HG03159 (cell line): Measurements from ENCODE around the gene EFNB2.

Experiments used
- ATAC-seq: cut with Tn5 transposase; IDR thresholded peaks from one replicate; pipeline ENCODE4 v1.9.1; 2021; ENCODE audit warnings: mild to moderate bottlenecking, moderate library complexity; ENCODE audit not compliant: unreplicated experiment

Gene EFNB2

DNA sequence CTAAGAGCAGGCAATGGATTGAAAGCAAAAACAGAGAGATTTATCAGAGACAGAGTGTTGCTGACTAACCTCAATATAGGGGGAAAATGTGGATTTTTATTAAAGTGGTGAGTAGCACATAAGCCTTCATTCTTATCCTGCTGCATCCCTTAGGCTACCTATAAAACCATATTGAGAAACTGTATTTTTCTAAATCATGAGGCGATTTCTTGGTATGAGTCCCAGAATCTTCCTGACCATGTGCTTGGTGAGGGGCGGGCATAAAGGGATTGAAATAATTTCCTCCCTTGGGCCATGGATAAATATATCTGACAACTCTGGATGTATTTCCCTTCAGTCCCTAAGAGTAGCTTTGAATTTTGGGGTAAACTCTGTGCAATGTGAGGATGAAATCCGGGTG lies 72.8 kb downstream of the EFNB2 start:
- ATAC-seq = no peak

DNA sequence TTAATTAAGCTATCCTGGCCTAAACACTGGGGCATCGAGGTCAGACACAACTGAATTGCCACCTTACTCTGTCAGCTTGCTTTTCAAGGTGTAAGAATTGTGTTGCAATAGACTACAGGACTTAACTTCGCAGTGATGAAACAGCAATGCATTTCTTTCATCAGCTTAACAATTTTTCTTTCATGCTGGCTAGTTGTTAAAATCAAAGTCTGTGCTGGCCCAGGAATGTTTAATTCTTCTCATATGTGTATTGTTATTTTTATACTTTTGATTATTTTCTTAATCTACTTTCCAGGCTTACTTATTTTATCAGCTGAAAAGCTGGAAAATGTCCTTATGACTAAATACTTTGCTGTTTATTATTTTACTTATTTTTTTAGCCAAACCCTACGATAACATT lies 79.7 kb downstream of the EFNB2 start:
- no peak for ATAC-seq

DNA sequence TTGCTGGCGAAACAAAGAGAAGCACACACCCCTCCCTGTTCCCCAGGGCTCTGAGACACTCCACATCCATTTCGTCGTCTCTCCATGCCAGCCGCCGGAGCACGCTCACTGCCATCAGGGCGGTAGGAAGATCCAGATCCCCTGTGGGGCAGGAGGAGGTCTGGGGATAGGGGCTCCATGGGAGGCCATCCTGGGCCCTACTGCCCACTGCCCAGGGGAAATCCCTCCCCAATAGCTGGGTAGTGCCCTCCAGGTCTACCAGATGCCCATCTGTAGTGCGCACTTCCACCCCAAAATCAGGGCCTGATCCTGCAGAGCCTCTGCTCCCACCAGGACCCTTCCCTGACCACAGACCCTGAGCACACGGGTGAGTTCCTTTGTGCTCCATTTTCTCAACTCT lies 80.3 kb downstream of the EFNB2 start:
- no peak for ATAC-seq

DNA sequence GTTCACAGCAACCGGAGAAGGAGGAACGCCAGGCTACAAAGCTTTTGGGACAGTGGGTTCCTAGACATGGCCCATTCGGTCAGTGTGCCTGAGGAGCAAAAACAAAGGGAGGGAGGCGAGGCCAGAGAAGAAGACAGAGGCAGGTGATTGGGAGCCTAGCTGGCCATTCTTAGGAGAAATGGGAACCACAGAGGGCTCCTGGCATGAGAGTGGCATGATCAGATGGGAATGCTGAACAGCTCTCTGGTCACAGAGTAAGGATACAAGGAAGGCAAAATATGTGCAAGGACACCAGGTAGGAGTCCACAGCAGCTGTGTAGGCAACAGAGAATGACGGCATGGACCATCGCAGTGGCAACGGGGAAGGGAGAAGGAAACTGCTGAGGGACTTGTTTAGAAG lies 82.4 kb downstream of the EFNB2 start:
- no peak for ATAC-seq

GRCh38 chr13:106450991-106451390 lies 84.5 kb downstream of the EFNB2 start:
- no peak for ATAC-seq

DNA sequence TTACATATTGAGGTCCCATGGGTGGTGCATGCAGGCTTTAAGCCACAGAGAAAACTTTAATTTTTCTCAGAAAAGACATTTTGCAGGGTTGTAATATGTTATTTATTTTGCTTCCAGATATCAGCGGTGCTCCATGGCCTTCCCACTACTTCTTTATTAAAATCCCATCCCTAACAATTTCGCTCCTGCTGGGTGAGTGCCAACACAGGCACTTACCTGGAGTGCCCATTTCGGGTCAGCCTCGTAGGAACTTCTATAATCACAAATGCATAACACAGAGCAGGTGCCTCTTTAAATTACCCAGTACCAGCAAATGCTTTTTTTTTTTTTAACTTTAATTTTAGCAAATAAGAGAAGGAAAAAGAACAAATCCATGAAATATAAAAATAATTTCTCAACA lies 86.4 kb downstream of the EFNB2 start:
- no peak for ATAC-seq

- no peak for ATAC-seq
Measured at GRCh38 chr13:106445996-106446395, 89.5 kb downstream of the EFNB2 start.

DNA sequence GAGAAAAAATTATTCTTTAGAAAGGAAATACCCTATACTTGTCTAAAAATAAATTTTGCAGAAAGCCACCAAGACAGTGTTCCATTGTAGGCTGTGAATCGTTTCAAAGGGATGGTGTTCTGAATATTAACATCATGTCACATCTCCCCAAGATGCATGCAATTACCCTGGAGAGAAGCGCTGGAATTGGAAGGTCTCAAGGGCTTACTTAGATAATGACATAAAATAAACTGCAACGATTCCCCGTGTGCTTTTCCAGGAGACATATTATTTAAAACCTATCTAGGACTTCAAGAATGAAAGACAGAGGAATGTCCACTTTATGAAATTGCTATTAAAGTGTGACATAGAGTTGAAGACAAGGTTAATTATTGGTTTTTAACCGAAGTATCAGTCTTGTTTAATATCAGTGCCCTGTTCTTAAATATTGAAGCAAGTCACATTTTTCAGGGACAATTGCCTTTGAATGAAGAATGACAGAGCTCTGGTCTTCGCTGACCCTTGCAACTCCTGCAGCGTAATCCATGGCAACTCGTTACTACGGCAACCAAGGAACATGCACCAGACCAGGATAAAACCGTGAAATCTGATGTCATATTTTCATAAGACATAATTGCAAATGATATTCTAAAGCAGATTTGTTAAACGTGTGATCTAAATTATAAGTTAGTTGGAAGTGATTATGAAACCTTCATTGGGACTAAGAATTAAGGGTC lies 91.7 kb downstream of the EFNB2 start:
- ATAC-seq = no peak

- no peak for ATAC-seq
Measured at GRCh38 chr13:106440866-106441265, 94.6 kb downstream of the EFNB2 start.
